SK-N-SH (cell line): Measurements from ENCODE around the gene SLC25A14. TPM values are rescaled to one million over a fixed set of nuclear protein-coding genes. Genes with fewer than 3 reads are reported as not detected.

ENCODE experiments used
- CTCF ChIA-PET: fragments of 300-600, 350-600 bp; formaldehyde crosslinking; extraction: SDS; loops from one replicate; lab custom pipeline; 2021; lab: Yijun Ruan, JAX
- POLR2A ChIA-PET: fragments of 350-600 bp; sonication (Branson Sonifier 250); formaldehyde crosslinking; extraction: SDS; loops from one replicate; lab custom pipeline; 2020; ENCODE audit warnings: antibody characterized with exemption, inconsistent platforms; lab: Yijun Ruan, JAX
- DNase-seq: peaks from one replicate; pipeline ENCODE4 v3.0.0; 2012
- H2AFZ ChIP-seq: fragments of 200-600 bp; sonication (generic); 2 replicates; pipeline ENCODE4 v1.8.1; 2016; ENCODE audit warnings: antibody characterized with exemption, mild to moderate bottlenecking, low read depth
- H3F3A ChIP-seq: fragments of 200-600 bp; sonication (generic); replicated peaks from 2 replicates; pipeline ENCODE3; 2016; ENCODE audit warnings: antibody characterized with exemption, mild to moderate bottlenecking; ENCODE audit not compliant: insufficient read depth
- H3K27ac ChIP-seq, 2 experiments: fragments of 200-500 bp in 1 of 2; fragments of 200-600 bp in 1 of 2; sonication (Bioruptor generic) in 1 of 2; sonication (generic), shearing (Covaris generic) in 1 of 2; 2 replicates each; pipeline versions ENCODE4 v1.5.1 to v1.6.1; 2014 to 2016; ENCODE audit warnings: low read depth in 2 of 2, inconsistent platforms in 1 of 2, low read length in 1 of 2, mild to moderate bottlenecking in 1 of 2, mixed read lengths in 1 of 2
- H3K27me3 ChIP-seq: fragments of 200-600 bp; sonication (generic), shearing (Covaris generic); 2 replicates; pipeline ENCODE4 v1.6.1; 2016; ENCODE audit warnings: mixed run types; ENCODE audit not compliant: insufficient read depth
- H3K36me3 ChIP-seq, 2 experiments: fragments of 200-500 bp in 1 of 2; fragments of 200-600 bp in 1 of 2; sonication (Bioruptor generic) in 1 of 2; sonication (generic) in 1 of 2; replicated peaks in 1 of 2; 2 replicates each; pipeline versions ENCODE3 to v1.5.1; 2014 to 2016; ENCODE audit warnings: low read length in 1 of 2, mild to moderate bottlenecking in 1 of 2; ENCODE audit not compliant: insufficient read depth in 2 of 2, control insufficient read depth in 1 of 2
- H3K4me1 ChIP-seq, 2 experiments: fragments of 200-500 bp in 1 of 2; fragments of 200-600 bp in 1 of 2; sonication (Bioruptor generic) in 1 of 2; sonication (generic), shearing (Covaris generic) in 1 of 2; 2 replicates each; pipeline versions ENCODE4 v1.5.1 to v1.6.1; 2014 to 2016; ENCODE audit warnings: low read depth in 1 of 2, low read length in 1 of 2, mixed run types in 1 of 2; ENCODE audit not compliant: insufficient read depth in 2 of 2, control insufficient read depth in 1 of 2
- H3K4me2 ChIP-seq: fragments of 200-600 bp; sonication (generic), shearing (Covaris generic); 2 replicates; pipeline ENCODE4 v1.6.1; 2017; ENCODE audit warnings: mixed run types
- H3K4me3 ChIP-seq, 2 experiments: fragments of 200-500 bp in 1 of 2; fragments of 200-600 bp in 1 of 2; sonication (Bioruptor generic) in 1 of 2; sonication (generic), shearing (Covaris generic) in 1 of 2; 2 replicates each; pipeline versions ENCODE4 v1.5.1 to v1.8.1; 2014 to 2016; ENCODE audit warnings: low read depth in 2 of 2, inconsistent platforms in 1 of 2, low read length in 1 of 2, mild to moderate bottlenecking in 1 of 2, mixed read lengths in 1 of 2, moderate library complexity in 1 of 2
- H3K79me2 ChIP-seq: fragments of 200-600 bp; sonication (generic); 2 replicates; pipeline ENCODE4 v1.8.1; 2017; ENCODE audit warnings: mild to moderate bottlenecking; ENCODE audit not compliant: insufficient read depth
- H3K9ac ChIP-seq: fragments of 200-600 bp; sonication (generic); 2 replicates; pipeline ENCODE4 v1.6.1; 2017; ENCODE audit warnings: mixed run types
- H3K9me2 ChIP-seq: fragments of 200-600 bp; sonication (generic); 2 replicates; pipeline ENCODE4 v1.6.1; 2017; ENCODE audit warnings: mixed run types
- H3K9me3 ChIP-seq: fragments of 200-600 bp; sonication (generic); 2 replicates; pipeline ENCODE4 v1.6.1; 2017; ENCODE audit warnings: mixed run types, mild to moderate bottlenecking, moderate library complexity
- H4K20me1 ChIP-seq: fragments of 200-600 bp; sonication (generic); 2 replicates; pipeline ENCODE4 v1.6.1; 2017; ENCODE audit warnings: mild to moderate bottlenecking, mixed run types; ENCODE audit not compliant: insufficient read depth
- CTCF ChIP-seq: fragments of 200-600 bp; sonication (generic); IDR thresholded peaks from 2 replicates; pipeline ENCODE4 v1.6.1; 2017; ENCODE audit warnings: antibody characterized with exemption, mild to moderate bottlenecking, moderate library complexity
- FOXM1 ChIP-seq: IDR thresholded peaks from 2 replicates; pipeline ENCODE4 v1.4.0; 2012; ENCODE audit warnings: low read depth, mild to moderate bottlenecking
- GABPA ChIP-seq: IDR thresholded peaks from 2 replicates; pipeline ENCODE4 v1.4.0; 2012; ENCODE audit warnings: low read depth, mild to moderate bottlenecking
- GATA2 ChIP-seq: sonication (generic); formaldehyde crosslinking; IDR thresholded peaks from 2 replicates; pipeline ENCODE4 v1.5.0; 2020; ENCODE audit warnings: mild to moderate bottlenecking, missing genetic modification reagents
- IRF3 ChIP-seq: fragments of 150-350 bp; IDR thresholded peaks from 2 replicates; pipeline ENCODE4 v1.6.1; 2016; ENCODE audit warnings: mild to moderate bottlenecking, low read depth, low read length
- MXI1 ChIP-seq: IDR thresholded peaks from 2 replicates; pipeline ENCODE4 v1.6.1; 2012; ENCODE audit warnings: mild to moderate bottlenecking, low read depth, low read length, improper control_type of control experiment
- NFIC ChIP-seq: IDR thresholded peaks from 2 replicates; pipeline ENCODE4 v1.4.0; 2012; ENCODE audit warnings: borderline replicate concordance
- PBX3 ChIP-seq: IDR thresholded peaks from 2 replicates; pipeline ENCODE4; 2012
- RAD21 ChIP-seq: IDR thresholded peaks from 2 replicates; pipeline ENCODE4 v1.6.1; 2012; ENCODE audit warnings: mild to moderate bottlenecking, low read length
- RCOR1 ChIP-seq: fragments of 150-350 bp; IDR thresholded peaks from 2 replicates; pipeline ENCODE4 v1.6.1; 2017; ENCODE audit warnings: antibody characterized with exemption, low read length
- REST ChIP-seq: IDR thresholded peaks from 2 replicates; pipeline ENCODE4 v1.6.1; 2012; ENCODE audit warnings: mild to moderate bottlenecking, low read depth, low read length, moderate library complexity
- TAF1 ChIP-seq: IDR thresholded peaks from 2 replicates; pipeline ENCODE4 v1.6.1; 2012; ENCODE audit warnings: low read depth, mild to moderate bottlenecking, low read length, moderate library complexity, borderline replicate concordance
- TEAD4 ChIP-seq: IDR thresholded peaks from 2 replicates; pipeline ENCODE4 v1.4.0; 2012; ENCODE audit warnings: mild to moderate bottlenecking, borderline replicate concordance; ENCODE audit not compliant: insufficient read depth
- WGBS: methylation state at CpG from one replicate; pipeline ENCODE4 v1.1.6; 2017; ENCODE audit warnings: low lambda C conversion rate; 5-methylcytosine and 5-hydroxymethylcytosine counted together
- polyA plus RNA-seq, 3 experiments: library from polyadenylated mRNA; depleted of rRNA; stranded (reverse); fragments of >200 nt; gene quantifications; 2 replicates each; pipeline ENCODE4 v1.2.3, GENCODE V29; 2012

Gene SLC25A14
- polyA plus RNA-seq, 1 of the 3 experiments (the other 2 are of a cell fraction) = 14.0 TPM

- no peak for TF ChIP-seq RAD21
- TF ChIP-seq NFIC = no peak
Measured at GRCh38 chrX:130301405-130301804, 38.3 kb upstream of the SLC25A14 start (continued).

GRCh38 chrX:130301977-130302376 lies 37.7 kb upstream of the SLC25A14 start:
- Histone ChIP-seq H4K20me1 (no peaks in the 10 kb centered on the region), H3K9me2 (no peaks in the 10 kb centered on the region), H3K79me2 (no peaks in the 10 kb centered on the region), H3K9ac (no peak overlapping the region), H3K4me1 (no peaks in the 10 kb centered on the region; a peak in 1 of 4 replicates), H3K27ac (no peak overlapping the region), H3K36me3 (no peaks in the 10 kb centered on the region), H3K4me2 (no peak overlapping the region), H3F3A (peaks cover 3% of the 10 kb centered on the region)
- WGBS = 29% methylated on average over 1 of the region's 1 CpG
- ChIA-PET CTCF (no interaction called here), POLR2A (no interaction called here)
- no peak for DNase-seq
- TF ChIP-seq GABPA (no peak), NFIC (no peak), TEAD4 (no peak), CTCF (no peak), FOXM1 (no peak), GATA2 (CRISPR knock-in tag) (no peak), TAF1 (no peak), IRF3 (no peak), PBX3 (no peak), REST (no peak), RCOR1 (no peak), MXI1 (no peak)
- TF ChIP-seq, all 33 proteins: peak for 0
- no peaks in the 10 kb centered on the region for H3K9me3 ChIP-seq
- no peak overlapping the region for H3K4me3 ChIP-seq
- no peak overlapping the region for H2AFZ ChIP-seq
- no peaks in the 10 kb centered on the region; the same call in 1 of the 2 replicates for H3K27me3 ChIP-seq
